ENCODE measurements around the gene ANAPC16.
"Not testable (repeated sequence)": the region's sequence is repeated elsewhere in the genome, so short reads cannot be mapped to it uniquely, and the experiment has no call there.

ANAPC16 gene

GRCh38 chr10:72218325-72218724, 2.5 kb downstream of the ANAPC16 start:
- DNase-seq = no peak

- no peak for DNase-seq
These were observed 2.9 kb downstream of the ANAPC16 start for GRCh38 chr10:72218726-72219125.

GRCh38 chr10:72219235-72219814, 3.5 kb downstream of the ANAPC16 start:
- no peak for DNase-seq

- no peak for DNase-seq
These were observed 4.8 kb downstream of the ANAPC16 start for GRCh38 chr10:72220637-72221036.

GRCh38 chr10:72221278-72221677, 5.5 kb downstream of the ANAPC16 start:
- no peak for DNase-seq

- no peak for DNase-seq
These were observed 7.9 kb downstream of the ANAPC16 start for GRCh38 chr10:72223743-72224101.

- DNase-seq = not testable (repeated sequence)
These were observed 8.4 kb downstream of the ANAPC16 start for GRCh38 chr10:72224191-72224590.

- no peak for DNase-seq
These were observed 10.7 kb downstream of the ANAPC16 start for GRCh38 chr10:72226418-72227027.

- DNase-seq = no peak
These were observed 12.0 kb downstream of the ANAPC16 start for GRCh38 chr10:72227826-72228225.

- DNase-seq = no peak
These were observed 12.5 kb downstream of the ANAPC16 start for GRCh38 chr10:72228318-72228751.

GRCh38 chr10:72229261-72230251, 13.7 kb downstream of the ANAPC16 start:
- no peak for DNase-seq

GRCh38 chr10:72233621-72234020, 17.8 kb downstream of the ANAPC16 start:
- DNase-seq = no peak

- no peak for DNase-seq
These were observed 18.8 kb downstream of the ANAPC16 start for GRCh38 chr10:72234560-72235095.

- no peak for DNase-seq
These were observed 19.9 kb downstream of the ANAPC16 start for GRCh38 chr10:72235544-72236279.

- DNase-seq = no peak
These were observed 22.8 kb downstream of the ANAPC16 start for GRCh38 chr10:72238392-72239175.

- DNase-seq = no peak
These were observed 23.6 kb downstream of the ANAPC16 start for GRCh38 chr10:72239409-72239808.

GRCh38 chr10:72240371-72240770, 24.6 kb downstream of the ANAPC16 start:
- DNase-seq = no peak

GRCh38 chr10:72241691-72242252, 26.0 kb downstream of the ANAPC16 start:
- DNase-seq = no peak

GRCh38 chr10:72242675-72243074, 26.9 kb downstream of the ANAPC16 start:
- no peak for DNase-seq

GRCh38 chr10:72243822-72244437, 28.1 kb downstream of the ANAPC16 start:
- DNase-seq = no peak

- DNase-seq = no peak
These were observed 28.8 kb downstream of the ANAPC16 start for GRCh38 chr10:72244573-72245038.
